H1 (cell line): ENCODE measurements around the gene OR8A1. TPM values are rescaled to one million over a fixed set of nuclear protein-coding genes. Genes with fewer than 3 reads are reported as not detected.

Experiments
- CTCF ChIA-PET: fragments of 300-600 bp; sonication (Branson Sonifier 250); formaldehyde crosslinking; loops from one replicate; lab custom pipeline; 2021; ENCODE audit not compliant: partially characterized antibody; lab: Charles Lee
- POLR2A ChIA-PET: fragments of 300-600 bp; sonication (Branson Sonifier 250); formaldehyde crosslinking; loops from one replicate; lab custom pipeline; 2021; ENCODE audit warnings: inconsistent platforms; ENCODE audit not compliant: partially characterized antibody; lab: Charles Lee
- DNase-seq, 2 experiments: peaks; one replicate each; pipeline versions ENCODE4 v3.0.0 to v3.0.0-alpha.2; 2010 to 2022; ENCODE audit warnings: low spot score in 2 of 2, low read depth in 1 of 2, mixed read lengths in 1 of 2
- FAIRE-seq: peaks from 2 replicates; lab custom pipeline; 2011; peaks lifted over from hg19 to GRCh38; lab: Jason Lieb, UNC
- H2AFZ ChIP-seq: 2 replicates; pipeline ENCODE4 v1.8.1; 2012; ENCODE audit warnings: low read length, inconsistent platforms
- H2AK5ac ChIP-seq: 2 replicates; pipeline ENCODE4 v1.6.1; 2013; ENCODE audit warnings: low read depth, low read length
- H2BK120ac ChIP-seq: replicated peaks from 2 replicates; pipeline ENCODE3; 2013; ENCODE audit warnings: low read depth, low read length, inconsistent platforms
- H2BK12ac ChIP-seq: 2 replicates; pipeline ENCODE4 v1.6.1; 2013; ENCODE audit warnings: low read depth, low read length
- H2BK15ac ChIP-seq: 2 replicates; pipeline ENCODE4 v1.6.1; 2013; ENCODE audit warnings: low read length
- H2BK20ac ChIP-seq: 2 replicates; pipeline ENCODE4 v1.6.1; 2013; ENCODE audit warnings: low read length
- H2BK5ac ChIP-seq: 2 replicates; pipeline ENCODE4 v1.6.1; 2013; ENCODE audit warnings: low read depth, low read length
- H3K14ac ChIP-seq: 2 replicates; pipeline ENCODE4 v1.6.1; 2013; ENCODE audit warnings: inconsistent platforms; ENCODE audit not compliant: insufficient read length
- H3K18ac ChIP-seq: 2 replicates; pipeline ENCODE4 v1.6.1; 2013; ENCODE audit warnings: low read length; ENCODE audit errors: extremely low read depth
- H3K23ac ChIP-seq: 2 replicates; pipeline ENCODE4 v1.6.1; 2013; ENCODE audit warnings: inconsistent platforms; ENCODE audit not compliant: insufficient read length
- H3K23me2 ChIP-seq: 2 replicates; pipeline ENCODE4 v1.6.1; 2013; ENCODE audit warnings: low read depth, low read length
- H3K27ac ChIP-seq: 2 replicates; pipeline ENCODE4 v1.6.1; 2011; ENCODE audit warnings: low read depth, low read length, inconsistent platforms
- H3K27me3 ChIP-seq, 4 experiments: replicated peaks in 1 of 4; 1 replicate in 1 of 4; 2 replicates in 3 of 4; pipeline versions ENCODE4 v1.6.1 to v1.8.1; 2011 to 2013; ENCODE audit warnings: low read length in 3 of 4, mild to moderate bottlenecking in 3 of 4, inconsistent platforms in 2 of 4, mixed read lengths in 2 of 4, moderate library complexity in 1 of 4; ENCODE audit not compliant: control insufficient read depth in 3 of 4, insufficient read depth in 3 of 4; ENCODE audit errors: extremely low read depth in 1 of 4
- H3K36me3 ChIP-seq, 4 experiments: 2 replicates each; pipeline versions ENCODE4 v1.6.1 to v1.8.1; 2011 to 2013; ENCODE audit warnings: mild to moderate bottlenecking in 4 of 4, low read length in 3 of 4, moderate library complexity in 2 of 4, control low read depth in 1 of 4, inconsistent platforms in 1 of 4; ENCODE audit not compliant: insufficient read depth in 4 of 4, control insufficient read depth in 2 of 4
- H3K4ac ChIP-seq: replicated peaks from 2 replicates; pipeline ENCODE3; 2013; ENCODE audit warnings: low read length, low read depth, mixed read lengths, inconsistent platforms; ENCODE audit not compliant: insufficient read length
- H3K4me1 ChIP-seq, 4 experiments: replicated peaks in 1 of 4; 1 replicate in 1 of 4; 2 replicates in 3 of 4; pipeline versions ENCODE4 v1.6.1 to v1.8.1; 2011 to 2013; ENCODE audit warnings: low read length in 3 of 4, inconsistent platforms in 2 of 4, mixed read lengths in 1 of 4; ENCODE audit not compliant: insufficient read depth in 4 of 4, control insufficient read depth in 3 of 4
- H3K4me2 ChIP-seq, 2 experiments: 2 replicates each; pipeline versions ENCODE4 v1.6.1 to v1.8.1; 2011 to 2013; ENCODE audit warnings: low read depth in 2 of 2, low read length in 2 of 2, control low read depth in 1 of 2, inconsistent platforms in 1 of 2, mild to moderate bottlenecking in 1 of 2; ENCODE audit not compliant: insufficient read depth in 1 of 2
- H3K4me3 ChIP-seq, 4 experiments: fragments of 200-600, 300-600 bp in 1 of 4; sonication (generic), shearing (Covaris generic), sonication (Bioruptor Twin) in 1 of 4; 2 replicates each; pipeline versions ENCODE4 v1.5.1 to v1.8.1; 2011 to 2016; ENCODE audit warnings: low read length in 4 of 4, low read depth in 3 of 4, control low read depth in 2 of 4, inconsistent platforms in 2 of 4, mild to moderate bottlenecking in 2 of 4, mixed read lengths in 1 of 4, moderate library complexity in 1 of 4; ENCODE audit not compliant: insufficient read depth in 2 of 4; ENCODE audit errors: extremely low read depth in 1 of 4
- H3K56ac ChIP-seq: replicated peaks from 2 replicates; pipeline ENCODE3; 2013; ENCODE audit warnings: low read depth, mild to moderate bottlenecking, mixed read lengths, low read length, inconsistent platforms; ENCODE audit not compliant: insufficient read length
- H3K79me1 ChIP-seq: 2 replicates; pipeline ENCODE4 v1.6.1; 2013; ENCODE audit warnings: low read depth, low read length, control low read depth
- H3K79me2 ChIP-seq, 2 experiments: 2 replicates each; pipeline versions ENCODE4 v1.6.1 to v1.8.1; 2012 to 2013; ENCODE audit warnings: low read length in 2 of 2, mild to moderate bottlenecking in 2 of 2, inconsistent platforms in 1 of 2; ENCODE audit not compliant: insufficient read depth in 2 of 2, control insufficient read depth in 1 of 2
- H3K9ac ChIP-seq, 4 experiments: replicated peaks in 1 of 4; 1 replicate in 1 of 4; 2 replicates in 3 of 4; pipeline versions ENCODE4 v1.6.1 to v1.8.1; 2011 to 2013; ENCODE audit warnings: low read depth in 3 of 4, low read length in 3 of 4, control low read depth in 2 of 4, mild to moderate bottlenecking in 2 of 4, moderate library complexity in 2 of 4, inconsistent platforms in 1 of 4; ENCODE audit errors: extremely low read depth in 1 of 4
- H3K9me3 ChIP-seq, 2 experiments: 2 replicates each; pipeline versions ENCODE4 v1.6.1 to v1.8.1; 2012 to 2013; ENCODE audit warnings: mild to moderate bottlenecking in 2 of 2, moderate library complexity in 2 of 2, control low read depth in 1 of 2, inconsistent platforms in 1 of 2, low read depth in 1 of 2, low read length in 1 of 2, mixed read lengths in 1 of 2; ENCODE audit not compliant: insufficient read depth in 2 of 2
- H4K20me1 ChIP-seq, 2 experiments: replicated peaks in 1 of 2; 2 replicates each; pipeline versions ENCODE3 to v1.8.1; 2011 to 2013; ENCODE audit warnings: inconsistent platforms in 2 of 2, low read length in 2 of 2, mild to moderate bottlenecking in 1 of 2; ENCODE audit not compliant: insufficient read depth in 2 of 2, control insufficient read depth in 1 of 2
- H4K5ac ChIP-seq: 2 replicates; pipeline ENCODE4 v1.6.1; 2013; ENCODE audit warnings: low read length, low read depth, mixed read lengths, inconsistent platforms; ENCODE audit not compliant: insufficient read length
- H4K8ac ChIP-seq: 2 replicates; pipeline ENCODE4 v1.8.0; 2013; ENCODE audit warnings: mild to moderate bottlenecking, moderate library complexity, low read length, inconsistent platforms; ENCODE audit not compliant: insufficient read depth; ENCODE audit errors: extremely low read depth
- H4K91ac ChIP-seq: replicated peaks from 2 replicates; pipeline ENCODE3; 2013; ENCODE audit warnings: low read length, mixed read lengths, inconsistent platforms; ENCODE audit not compliant: insufficient read length
- ASH2L ChIP-seq: fragments of 200-600, 300-600 bp; sonication (generic); IDR thresholded peaks from one replicate; pipeline ENCODE4 v1.7.1; 2017; ENCODE audit warnings: low read length
- BCL11A ChIP-seq, 2 experiments: IDR thresholded peaks; one replicate each; pipeline ENCODE4 v1.6.1; 2011; ENCODE audit warnings: low read depth in 2 of 2, low read length in 2 of 2, mild to moderate bottlenecking in 2 of 2
- BRCA1 ChIP-seq: IDR thresholded peaks from 2 replicates; pipeline ENCODE4 v1.6.1; 2012; ENCODE audit warnings: low read depth, low read length, improper control_type of control experiment
- CEBPB ChIP-seq: IDR thresholded peaks from 2 replicates; pipeline ENCODE4 v1.6.1; 2012; ENCODE audit warnings: low read depth, low read length
- FOSL1 ChIP-seq: IDR thresholded peaks from 2 replicates; pipeline ENCODE4 v1.6.1; 2011; ENCODE audit warnings: mild to moderate bottlenecking, low read depth, low read length, moderate library complexity; ENCODE audit not compliant: insufficient read depth
- PHF8 ChIP-seq: fragments of 200-600 bp; sonication (generic); conservative IDR thresholded peaks from 2 replicates; pipeline ENCODE4 v1.7.1; 2012; ENCODE audit warnings: low read depth, mild to moderate bottlenecking, inconsistent platforms, low read length, moderate library complexity
- RFX5 ChIP-seq: IDR thresholded peaks from 2 replicates; pipeline ENCODE4 v1.6.1; 2011; ENCODE audit warnings: low read depth, low read length, improper control_type of control experiment, borderline replicate concordance
- SIN3A ChIP-seq, 2 experiments: IDR thresholded peaks in 1 of 2; conservative IDR thresholded peaks in 1 of 2; 2 replicates each; pipeline ENCODE4 v1.6.1; 2011 to 2012; ENCODE audit warnings: low read length in 2 of 2, improper control_type of control experiment in 1 of 2, low read depth in 1 of 2, mild to moderate bottlenecking in 1 of 2
- ZNF274 ChIP-seq: IDR thresholded peaks from 2 replicates; pipeline ENCODE4 v1.7.0; 2012; ENCODE audit warnings: low read length, borderline replicate concordance; ENCODE audit errors: extremely low read depth
- polyA plus RNA-seq, 7 experiments: library from polyadenylated mRNA; depleted of rRNA in 3 of 7; stranded (reverse) in 5 of 7; unstranded in 2 of 7; fragments of >200 nt in 5 of 7; fragments of 200-250 nt in 2 of 7; gene quantifications; 1 replicate in 5 of 7; 2 replicates in 1 of 7; 4 replicates in 1 of 7; pipeline versions ENCODE4 v1.2.1 to v1.2.3, GENCODE V29; 2011 to 2013; ENCODE audit warnings: missing spikeins in 2 of 7, mixed read lengths in 2 of 7
- total RNA-seq: library from RNA; stranded (reverse); fragmentation: NEBNext Ultra II Directional; extraction: Animal tissue kit (Norgen Biotek cat#: 25700); gene quantifications from 2 replicates; pipeline ENCODE4 v1.2.1, GENCODE V29; 2021
- TF ChIP-seq, protein P1 (sequence below): IDR thresholded peaks from 2 replicates; pipeline ENCODE4 v1.6.1; 2011; ENCODE audit warnings: low read length, improper control_type of control experiment

The OR8A1 gene
- total and polyA plus RNA-seq, 2 of the 8 experiments (the other 6 are each of a cell fraction or from before 2014, with no cell fraction given) = not detected

DNA sequence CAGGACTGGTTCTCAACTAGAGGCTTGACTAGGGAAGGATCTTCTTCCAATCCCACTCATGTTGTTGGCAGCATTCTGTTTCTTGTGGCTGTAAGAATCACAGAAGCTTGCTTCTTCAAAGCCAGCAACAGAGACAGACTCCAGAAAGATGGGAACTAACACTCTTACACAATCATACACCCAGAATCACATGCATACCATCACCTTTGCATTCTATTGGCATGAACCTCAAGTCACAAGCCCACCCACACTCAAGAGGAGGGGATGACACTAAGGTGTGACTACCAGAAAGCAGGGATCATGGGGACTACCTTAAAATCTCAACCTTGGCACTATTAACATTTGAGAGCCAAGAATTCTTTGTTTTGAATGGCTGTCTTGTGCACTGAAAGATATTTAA is 27.8 kb downstream of the OR8A1 start:
- Histone ChIP-seq H3K27me3 (no peaks in the 10 kb centered on the region), H3K79me2 (no peaks in the 10 kb centered on the region), H3K4me1 (no peaks in the 10 kb centered on the region; a peak in 1 of 7 replicates), H3K18ac (no peak overlapping the region), H3K14ac (no peak overlapping the region), H3K4me3 (no peak overlapping the region), H2BK120ac (no peak overlapping the region), H4K8ac (no peak overlapping the region), H3K79me1 (no peaks in the 10 kb centered on the region), H2BK20ac (no peak overlapping the region), H3K4ac (no peak overlapping the region), H2AFZ (no peak overlapping the region), H4K91ac (no peak overlapping the region), H2BK12ac (no peak overlapping the region; the same call in 1 of the 2 replicates), H3K23me2 (no peaks in the 10 kb centered on the region; the same call in 1 of the 2 replicates), H3K9ac (no peak overlapping the region), H4K20me1 (no peaks in the 10 kb centered on the region), H2BK15ac (no peak overlapping the region), H3K56ac (no peak overlapping the region), H3K4me2 (no peak overlapping the region), H4K5ac (no peak overlapping the region), H2BK5ac (no peak overlapping the region), H3K27ac (no peak overlapping the region), H2AK5ac (no peak overlapping the region), H3K36me3 (no peaks in the 10 kb centered on the region), H3K9me3 (no peaks in the 10 kb centered on the region), H3K23ac (no peak overlapping the region)
- POLR2A ChIA-PET = interaction anchor here (0.6 kb wide), 1 partner anchor 35 kb away, joined by 3 read pairs; no protein-coding TSS in a partner anchor
- no peak for TF ChIP-seq BCL11A (IDR thresholded peaks at IDR 0.05; ENCODE audit: low read depth in 2 of 2, low read length in 2 of 2)
- no peak for TF ChIP-seq CEBPB
- TF ChIP-seq, protein P1, sequence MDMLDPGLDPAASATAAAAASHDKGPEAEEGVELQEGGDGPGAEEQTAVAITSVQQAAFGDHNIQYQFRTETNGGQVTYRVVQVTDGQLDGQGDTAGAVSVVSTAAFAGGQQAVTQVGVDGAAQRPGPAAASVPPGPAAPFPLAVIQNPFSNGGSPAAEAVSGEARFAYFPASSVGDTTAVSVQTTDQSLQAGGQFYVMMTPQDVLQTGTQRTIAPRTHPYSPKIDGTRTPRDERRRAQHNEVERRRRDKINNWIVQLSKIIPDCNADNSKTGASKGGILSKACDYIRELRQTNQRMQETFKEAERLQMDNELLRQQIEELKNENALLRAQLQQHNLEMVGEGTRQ = no peak
- TF ChIP-seq FOSL1 = no peak
- no peak for TF ChIP-seq RFX5
- TF ChIP-seq BRCA1 = no peak
- no peak for TF ChIP-seq ZNF274
- TF ChIP-seq PHF8 = no peak
- TF ChIP-seq SIN3A (conservative IDR thresholded peaks at IDR 0.05 in 1 of 2, IDR thresholded peaks at IDR 0.05 in 1 of 2; ENCODE audit: low read depth in 1 of 2, low read length in 2 of 2) = no peak
- TF ChIP-seq ASH2L = no peak
- DNase-seq = no peak
- FAIRE-seq = no peak
- CTCF ChIA-PET = interaction anchor here (1.1 to 1.3 kb wide), 2 partner anchors 46 to 62 kb away, joined by 3 to 4 read pairs; no protein-coding TSS in a partner anchor
